GM12864 (cell line): Measurements from ENCODE around the gene GNAI2.
A peak's percentile ranks its signal among the peaks of the same experiment; 100 is the strongest.

Source experiments
- DNase-seq: peaks from one replicate; pipeline ENCODE4 v3.0.0-alpha.2; 2011; ENCODE audit warnings: low read depth
- H3K4me3 ChIP-seq: 2 replicates; pipeline ENCODE4 v1.5.1; 2011; ENCODE audit warnings: mild to moderate bottlenecking, low read depth, low read length, control low read depth
- TF ChIP-seq, protein P1 (sequence below): IDR thresholded peaks from 2 replicates; pipeline ENCODE4 v1.5.1; 2011; ENCODE audit warnings: low read depth, mild to moderate bottlenecking, moderate library complexity, low read length, control low read depth, inconsistent platforms; ENCODE audit errors: missing control alignments

Gene GNAI2

DNA sequence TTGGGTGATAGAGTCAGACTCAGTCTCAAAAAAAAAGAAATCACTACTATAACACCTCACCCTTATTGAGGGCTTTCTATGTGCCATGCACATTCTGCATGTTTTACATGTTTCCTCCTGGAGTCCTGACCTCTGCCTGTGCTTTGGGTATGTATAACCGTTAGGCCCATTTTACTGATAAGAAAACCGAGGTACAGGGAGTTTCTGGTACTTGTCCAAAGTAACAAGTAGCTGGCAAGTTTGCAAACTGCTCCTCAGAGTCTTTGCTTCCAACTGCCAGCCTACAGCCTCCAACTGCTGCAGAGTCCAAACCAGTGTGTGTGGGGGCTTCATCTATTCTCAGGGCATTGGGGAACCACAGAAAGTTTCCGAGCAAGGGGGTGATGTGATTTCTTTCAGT, 3.7 kb upstream of the GNAI2 start:
- no peak overlapping the region for H3K4me3 ChIP-seq
- TF ChIP-seq, protein P1, sequence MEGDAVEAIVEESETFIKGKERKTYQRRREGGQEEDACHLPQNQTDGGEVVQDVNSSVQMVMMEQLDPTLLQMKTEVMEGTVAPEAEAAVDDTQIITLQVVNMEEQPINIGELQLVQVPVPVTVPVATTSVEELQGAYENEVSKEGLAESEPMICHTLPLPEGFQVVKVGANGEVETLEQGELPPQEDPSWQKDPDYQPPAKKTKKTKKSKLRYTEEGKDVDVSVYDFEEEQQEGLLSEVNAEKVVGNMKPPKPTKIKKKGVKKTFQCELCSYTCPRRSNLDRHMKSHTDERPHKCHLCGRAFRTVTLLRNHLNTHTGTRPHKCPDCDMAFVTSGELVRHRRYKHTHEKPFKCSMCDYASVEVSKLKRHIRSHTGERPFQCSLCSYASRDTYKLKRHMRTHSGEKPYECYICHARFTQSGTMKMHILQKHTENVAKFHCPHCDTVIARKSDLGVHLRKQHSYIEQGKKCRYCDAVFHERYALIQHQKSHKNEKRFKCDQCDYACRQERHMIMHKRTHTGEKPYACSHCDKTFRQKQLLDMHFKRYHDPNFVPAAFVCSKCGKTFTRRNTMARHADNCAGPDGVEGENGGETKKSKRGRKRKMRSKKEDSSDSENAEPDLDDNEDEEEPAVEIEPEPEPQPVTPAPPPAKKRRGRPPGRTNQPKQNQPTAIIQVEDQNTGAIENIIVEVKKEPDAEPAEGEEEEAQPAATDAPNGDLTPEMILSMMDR, result no peak
- DNase-seq, result no peak

DNA sequence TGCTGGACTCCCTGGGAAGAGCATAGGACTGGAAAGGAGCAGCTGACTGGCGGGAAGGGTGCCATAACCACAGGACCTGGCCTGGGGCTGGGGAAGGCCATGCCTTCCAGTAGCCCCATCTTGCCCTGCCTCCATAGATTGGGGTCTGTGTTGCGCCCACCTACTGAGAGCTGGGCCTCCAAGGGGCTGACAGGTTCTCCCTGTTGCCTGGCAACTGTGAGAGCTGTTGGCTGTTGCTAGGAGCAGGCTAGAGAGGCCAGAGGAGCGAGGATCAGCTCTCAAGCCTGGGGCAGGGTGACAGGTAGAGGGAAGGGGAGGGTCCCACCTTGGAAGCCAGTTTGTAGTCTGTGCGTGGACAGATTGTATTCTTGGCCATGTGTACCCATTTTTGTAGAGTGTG, 2.8 kb upstream of the GNAI2 start:
- DNase-seq, result no peak
- TF ChIP-seq, protein P1, result no peak
- no peak overlapping the region for H3K4me3 ChIP-seq

DNA sequence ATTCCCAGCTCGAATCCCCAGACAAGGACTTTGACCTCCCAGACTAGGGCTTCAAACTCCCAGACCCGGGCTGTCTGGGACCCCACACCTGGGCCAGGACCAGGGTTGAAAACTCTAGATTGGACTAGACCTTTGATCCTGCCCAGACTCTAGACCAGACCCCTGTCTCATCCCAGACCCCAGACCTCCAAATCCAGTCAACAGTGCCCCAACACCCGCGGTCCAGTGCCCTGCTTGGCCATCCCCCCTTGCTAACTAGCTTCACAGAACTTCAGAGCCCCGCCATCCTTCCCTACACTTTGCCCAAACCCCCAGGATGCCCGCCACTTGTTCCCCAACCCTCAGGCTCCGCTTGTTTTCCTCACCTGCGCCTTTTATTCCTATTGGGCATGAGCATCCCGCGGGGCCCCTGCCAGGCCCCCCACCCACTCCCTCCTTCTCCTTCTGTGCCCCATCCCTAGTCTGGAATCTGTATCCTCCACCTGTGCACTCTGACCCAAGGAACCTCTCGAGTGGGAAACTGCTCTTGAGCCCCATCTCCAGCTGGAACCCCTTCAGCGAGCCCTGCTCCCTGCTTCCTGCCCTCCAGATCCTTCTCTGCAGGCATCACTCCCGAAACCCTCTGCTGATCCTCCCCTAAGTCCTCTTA, 604 bp downstream of the GNAI2 start:
- H3K4me3 ChIP-seq, result peak overlapping the region; percentile 94
- DNase-seq, result no peak
- TF ChIP-seq, protein P1, result no peak

DNA sequence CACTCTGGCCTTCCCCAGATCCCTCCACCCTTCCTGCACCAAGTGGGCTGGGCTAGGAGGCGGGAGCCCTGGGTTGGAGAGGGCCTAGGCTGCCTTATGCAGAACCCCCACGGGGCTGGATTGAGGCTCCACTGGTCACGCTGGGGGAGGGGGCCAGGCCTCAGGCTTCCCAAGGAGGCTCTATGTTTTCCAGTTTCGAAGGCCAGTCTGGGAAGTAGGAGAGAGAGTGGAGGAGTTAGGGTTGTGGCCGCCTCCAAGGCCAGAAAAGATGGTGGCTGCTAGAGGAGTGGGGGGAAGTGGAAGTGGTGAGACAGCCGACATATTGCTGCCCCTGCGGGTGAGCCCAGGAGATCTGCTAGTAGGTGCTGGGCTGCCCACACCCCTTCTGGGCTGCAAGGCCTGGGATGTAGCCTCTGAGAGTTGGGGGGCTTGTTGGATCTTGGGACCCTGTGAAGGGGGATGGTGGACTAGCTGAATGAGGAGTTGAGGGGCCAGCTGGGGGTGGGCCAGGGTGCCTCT, 1.2 kb downstream of the GNAI2 start:
- TF ChIP-seq, protein P1, result no peak
- no peak for DNase-seq
- peak overlapping the region; percentile 94 for H3K4me3 ChIP-seq

DNA sequence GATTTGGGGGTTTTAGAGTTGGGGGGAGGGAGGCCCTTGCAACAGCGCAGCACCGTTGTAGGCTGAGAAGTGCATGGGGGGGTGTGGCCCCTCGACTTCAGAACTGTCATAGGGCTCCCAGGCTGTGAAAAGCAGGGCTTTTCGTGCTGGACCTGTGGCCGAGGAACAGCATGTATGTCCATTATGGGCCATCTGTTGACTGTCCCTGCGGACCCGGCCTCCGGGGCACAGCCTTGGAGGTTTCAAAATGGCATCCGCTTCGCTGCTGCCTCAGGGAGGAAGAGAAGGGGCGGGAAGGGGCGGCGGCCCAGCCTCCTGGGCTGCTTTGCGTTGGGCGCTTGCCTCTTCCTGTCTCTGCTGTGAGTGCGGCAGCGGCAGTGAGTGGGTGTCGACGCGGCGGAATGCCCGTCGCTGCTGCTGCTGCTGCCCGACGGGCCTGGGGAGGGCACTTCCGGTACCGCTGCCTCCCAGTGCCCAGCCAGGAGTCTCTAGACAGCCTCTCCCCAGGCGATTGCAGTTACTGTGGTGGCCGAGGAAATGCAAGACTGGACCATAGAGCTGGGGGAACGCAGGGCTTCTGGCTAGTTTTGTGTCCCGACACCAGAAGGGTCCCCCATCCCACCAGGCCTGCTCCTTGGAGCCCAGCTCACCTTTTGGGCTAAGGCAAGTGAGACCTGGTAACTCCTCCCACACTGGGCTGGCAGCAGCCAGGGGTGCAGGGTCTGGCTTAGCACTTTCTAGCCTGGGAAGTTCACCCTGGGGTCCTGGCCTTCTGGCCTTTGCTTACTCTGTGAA, 1.9 kb downstream of the GNAI2 start:
- TF ChIP-seq, protein P1, result no peak
- peak overlapping the region; percentile 94 for H3K4me3 ChIP-seq
- DNase-seq, result peak; percentile 64

DNA sequence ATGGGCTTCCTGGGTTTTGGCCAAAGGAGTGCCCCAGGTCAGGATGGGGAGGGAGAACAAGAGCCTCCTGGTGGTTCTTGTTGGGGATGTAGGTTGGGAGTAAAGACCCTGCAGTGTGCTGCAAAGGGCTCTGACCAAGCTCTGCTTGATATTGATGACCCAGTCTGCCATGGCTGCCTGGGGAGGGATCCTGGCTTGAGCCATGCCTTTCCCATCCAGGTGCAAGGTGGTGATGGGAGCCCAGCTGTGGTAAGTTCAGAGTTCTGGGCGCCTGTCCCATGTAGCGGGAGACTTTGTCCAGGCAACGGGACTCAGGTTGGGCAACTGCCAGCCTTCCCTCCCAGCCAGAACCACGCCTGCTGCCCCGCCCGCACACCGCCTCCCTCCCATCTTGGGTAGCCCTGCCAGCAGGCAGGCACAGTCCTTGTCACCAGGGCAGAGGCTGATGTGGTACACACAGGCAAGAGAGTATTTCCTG, 2.6 kb downstream of the GNAI2 start:
- DNase-seq, result no peak
- TF ChIP-seq, protein P1, result no peak
- H3K4me3 ChIP-seq, result peak overlapping the region; percentile 94
